ENCODE data around the gene SPOCK1. TPM values are rescaled to one million over a fixed set of nuclear protein-coding genes. Genes with fewer than 3 reads are reported as not detected.

The SPOCK1 gene
- total and polyA plus RNA-seq, 2 experiments from 2014 or later, result 8.2 to 10.5 TPM

- DNase-seq (ENCODE audit: low spot score) (no peak), ATAC-seq (no peak)
- no peak overlapping the region for H3K4me3 Mint-ChIP-seq
- H3K36me3 Mint-ChIP-seq (ENCODE audit: low read depth), result no peaks in the 10 kb centered on the region
- Histone ChIP-seq H4K20me1 (replicated peaks; ENCODE audit: insufficient read depth) (no peaks in the 10 kb centered on the region), H3F3A (replicated peaks; ENCODE audit: low read depth) (no peaks in the 10 kb centered on the region), H3K9me2 (ENCODE audit: insufficient read depth) (no peaks in the 10 kb centered on the region), H3K4me3 (no peak overlapping the region), H3K27ac (ENCODE audit: low read depth) (no peak overlapping the region), H2AFZ (no peak overlapping the region), H3K4me2 (no peak overlapping the region), H3K36me3 (ENCODE audit: insufficient read depth) (no peaks in the 10 kb centered on the region), H3K79me2 (replicated peaks; ENCODE audit: insufficient read depth) (no peaks in the 10 kb centered on the region), H3K4me1 (ENCODE audit: insufficient read depth) (no peaks in the 10 kb centered on the region), H3K27me3 (ENCODE audit: insufficient read depth) (no peaks in the 10 kb centered on the region)
- no peaks in the 10 kb centered on the region for H3K9me3 Mint-ChIP-seq
- peaks cover 5% of the 10 kb centered on the region for H3K27me3 Mint-ChIP-seq (ENCODE audit: insufficient read depth, low read depth, poor library complexity)
- no peak overlapping the region; the same call in 1 of the 2 replicates for H3K27ac Mint-ChIP-seq
- TF ChIP-seq ETS1 (IDR thresholded peaks at IDR 0.05) (no peak), EZH2phosphoT487 (IDR thresholded peaks at IDR 0.05; ENCODE audit: unreplicated experiment) (no peak), JUNB (IDR thresholded peaks at IDR 0.05; ENCODE audit: unreplicated experiment) (no peak), ZNF331 (CRISPR knock-in tag; IDR thresholded peaks at IDR 0.05; ENCODE audit: low read depth) (no peak), CTCF (conservative IDR thresholded peaks at IDR 0.05; ENCODE audit: low read depth in 2 of 2) (no peak), REST (IDR thresholded peaks at IDR 0.05; ENCODE audit: unreplicated experiment) (no peak), POLR2AphosphoS5 (IDR thresholded peaks at IDR 0.05; ENCODE audit: low read depth) (no peak), STAT1 (IDR thresholded peaks at IDR 0.05; ENCODE audit: unreplicated experiment) (no peak)
- peaks cover 8% of the 10 kb centered on the region; the same call in 1 of the 3 replicates for H3K4me1 Mint-ChIP-seq
Observed at GRCh38 chr5:137098663-137099062, 400.5 kb downstream of the SPOCK1 start.

- DNase-seq (ENCODE audit: low spot score) (no peak), ATAC-seq (no peak)
- Histone ChIP-seq H2AFZ (no peak overlapping the region), H3K4me1 (ENCODE audit: insufficient read depth) (no peaks in the 10 kb centered on the region), H3K4me3 (no peak overlapping the region), H3F3A (replicated peaks; ENCODE audit: low read depth) (no peaks in the 10 kb centered on the region), H3K79me2 (replicated peaks; ENCODE audit: insufficient read depth) (no peaks in the 10 kb centered on the region), H3K36me3 (ENCODE audit: insufficient read depth) (no peaks in the 10 kb centered on the region), H3K27ac (ENCODE audit: low read depth) (no peak overlapping the region), H3K9me2 (ENCODE audit: insufficient read depth) (no peaks in the 10 kb centered on the region), H3K4me2 (no peak overlapping the region), H3K27me3 (ENCODE audit: insufficient read depth) (no peaks in the 10 kb centered on the region), H4K20me1 (replicated peaks; ENCODE audit: insufficient read depth) (no peaks in the 10 kb centered on the region)
- Mint-ChIP-seq H3K27me3 (ENCODE audit: insufficient read depth, low read depth, poor library complexity) (peaks cover 5% of the 10 kb centered on the region), H3K27ac (no peak overlapping the region), H3K36me3 (ENCODE audit: low read depth) (no peaks in the 10 kb centered on the region), H3K9me3 (no peaks in the 10 kb centered on the region), H3K4me3 (no peak overlapping the region), H3K4me1 (peaks cover 8% of the 10 kb centered on the region; the same call in 1 of the 3 replicates)
- TF ChIP-seq STAT1 (IDR thresholded peaks at IDR 0.05; ENCODE audit: unreplicated experiment) (no peak), CTCF (conservative IDR thresholded peaks at IDR 0.05; ENCODE audit: low read depth in 2 of 2) (no peak), JUNB (IDR thresholded peaks at IDR 0.05; ENCODE audit: unreplicated experiment) (no peak)
Observed at GRCh38 chr5:137098238-137098637, 400.9 kb downstream of the SPOCK1 start.

Measured in GM23338 (cell line).